OCI-LY3 (cell line): Measurements from ENCODE around the gene ZMIZ1.

Source experiments
- H2AFZ ChIP-seq: fragments of 200-600, 300-600 bp; shearing (Covaris generic); 2 replicates; pipeline ENCODE4 v1.6.0; 2014; ENCODE audit warnings: antibody characterized with exemption, low read depth, low read length
- H3K27ac ChIP-seq: fragments of 200-600, 300-600 bp; sonication (generic); 2 replicates; pipeline ENCODE4 v1.5.1; 2014; ENCODE audit warnings: mild to moderate bottlenecking, low read length, moderate library complexity, mixed read lengths
- H3K27me3 ChIP-seq: fragments of 200-600, 300-600 bp; sonication (generic); 2 replicates; pipeline ENCODE4 v1.6.1; 2014; ENCODE audit warnings: low read depth, low read length, mixed read lengths
- H3K36me3 ChIP-seq: fragments of 200-600, 300-600 bp; sonication (generic); replicated peaks from 2 replicates; pipeline ENCODE3; 2014; ENCODE audit warnings: low read depth, low read length, mixed read lengths
- H3K4me1 ChIP-seq: fragments of 300-600, 200-600 bp; sonication (generic); 2 replicates; pipeline ENCODE4 v1.6.1; 2014; ENCODE audit warnings: low read length, mixed read lengths
- H3K4me2 ChIP-seq: fragments of 200-600, 300-600 bp; sonication (generic); 2 replicates; pipeline ENCODE4 v1.6.1; 2014; ENCODE audit warnings: low read length, mixed read lengths
- H3K4me3 ChIP-seq: fragments of 300-600, 200-600 bp; sonication (generic); 2 replicates; pipeline ENCODE4 v1.5.1; 2014; ENCODE audit warnings: antibody characterized with exemption, mild to moderate bottlenecking, low read length, moderate library complexity
- H3K79me2 ChIP-seq: fragments of 300-600, 200-600 bp; shearing (Covaris generic); 2 replicates; pipeline ENCODE4 v1.6.1; 2014; ENCODE audit warnings: mild to moderate bottlenecking, low read length, mixed read lengths
- H3K9ac ChIP-seq: fragments of 300-600, 200-600 bp; shearing (Covaris generic); 2 replicates; pipeline ENCODE4 v1.6.0; 2014; ENCODE audit warnings: mild to moderate bottlenecking, low read length, moderate library complexity
- H3K9me3 ChIP-seq: fragments of 200-600, 300-600 bp; shearing (Covaris generic); 2 replicates; pipeline ENCODE4 v1.6.1; 2014; ENCODE audit warnings: low read length, mixed read lengths; ENCODE audit not compliant: insufficient read depth
- H4K20me1 ChIP-seq: fragments of 200-600, 300-600 bp; sonication (generic); 2 replicates; pipeline ENCODE4 v1.6.1; 2016; ENCODE audit warnings: low read length, mixed read lengths; ENCODE audit not compliant: insufficient read depth
- EZH2phosphoT487 ChIP-seq: fragments of 200-600 bp; shearing (Covaris generic); IDR thresholded peaks from 2 replicates; pipeline ENCODE4 v1.6.1; 2018; ENCODE audit warnings: antibody characterized with exemption, mixed run types, low read depth
- TF ChIP-seq, protein P1 (sequence below): fragments of 200-600, 300-600 bp; sonication (generic); IDR thresholded peaks from 2 replicates; pipeline ENCODE4 v1.5.1; 2014; ENCODE audit warnings: antibody characterized with exemption, low read length, low read depth

Gene ZMIZ1

DNA sequence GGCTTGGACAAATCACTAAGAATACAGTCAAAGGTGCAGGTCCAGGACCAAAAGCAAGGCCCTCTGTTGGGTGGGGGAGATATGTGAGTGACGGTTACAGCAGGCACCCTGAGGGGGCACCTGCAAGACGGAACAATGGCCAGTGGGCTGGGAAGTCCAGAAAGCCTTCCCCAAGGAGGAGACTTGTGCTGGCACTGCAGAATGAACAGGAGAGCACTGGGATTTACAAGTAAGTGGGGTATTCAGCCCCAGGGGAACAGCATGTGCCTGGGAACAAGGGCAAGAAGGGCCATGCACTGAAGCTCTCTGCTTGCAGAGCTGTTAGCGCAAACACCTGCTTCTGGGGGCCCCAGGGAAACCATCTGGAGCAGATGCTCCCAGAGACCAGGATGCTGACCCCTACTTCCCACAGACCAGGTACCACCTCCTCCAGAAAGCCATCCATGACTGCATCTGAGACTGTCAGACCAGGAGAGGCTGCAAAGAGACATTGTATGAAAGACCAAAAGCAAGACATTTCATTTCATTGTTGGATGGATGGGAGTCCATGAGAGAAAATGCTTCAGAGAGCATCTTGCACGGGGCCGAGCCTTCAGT, 24.6 kb upstream of the ZMIZ1 start:
- H2AFZ ChIP-seq = no peak overlapping the region
- H3K36me3 ChIP-seq = no peaks in the 10 kb centered on the region
- H4K20me1 ChIP-seq = no peaks in the 10 kb centered on the region
- no peaks in the 10 kb centered on the region for H3K4me1 ChIP-seq
- no peak overlapping the region for H3K9ac ChIP-seq
- H3K4me2 ChIP-seq = no peak overlapping the region
- H3K79me2 ChIP-seq = no peaks in the 10 kb centered on the region
- no peak overlapping the region for H3K4me3 ChIP-seq
- peaks cover 31% of the 10 kb centered on the region for H3K27me3 ChIP-seq
- no peaks in the 10 kb centered on the region for H3K9me3 ChIP-seq
- H3K27ac ChIP-seq = no peak overlapping the region
- TF ChIP-seq, protein P1, sequence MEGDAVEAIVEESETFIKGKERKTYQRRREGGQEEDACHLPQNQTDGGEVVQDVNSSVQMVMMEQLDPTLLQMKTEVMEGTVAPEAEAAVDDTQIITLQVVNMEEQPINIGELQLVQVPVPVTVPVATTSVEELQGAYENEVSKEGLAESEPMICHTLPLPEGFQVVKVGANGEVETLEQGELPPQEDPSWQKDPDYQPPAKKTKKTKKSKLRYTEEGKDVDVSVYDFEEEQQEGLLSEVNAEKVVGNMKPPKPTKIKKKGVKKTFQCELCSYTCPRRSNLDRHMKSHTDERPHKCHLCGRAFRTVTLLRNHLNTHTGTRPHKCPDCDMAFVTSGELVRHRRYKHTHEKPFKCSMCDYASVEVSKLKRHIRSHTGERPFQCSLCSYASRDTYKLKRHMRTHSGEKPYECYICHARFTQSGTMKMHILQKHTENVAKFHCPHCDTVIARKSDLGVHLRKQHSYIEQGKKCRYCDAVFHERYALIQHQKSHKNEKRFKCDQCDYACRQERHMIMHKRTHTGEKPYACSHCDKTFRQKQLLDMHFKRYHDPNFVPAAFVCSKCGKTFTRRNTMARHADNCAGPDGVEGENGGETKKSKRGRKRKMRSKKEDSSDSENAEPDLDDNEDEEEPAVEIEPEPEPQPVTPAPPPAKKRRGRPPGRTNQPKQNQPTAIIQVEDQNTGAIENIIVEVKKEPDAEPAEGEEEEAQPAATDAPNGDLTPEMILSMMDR = no peak
- no peak for TF ChIP-seq EZH2phosphoT487

DNA sequence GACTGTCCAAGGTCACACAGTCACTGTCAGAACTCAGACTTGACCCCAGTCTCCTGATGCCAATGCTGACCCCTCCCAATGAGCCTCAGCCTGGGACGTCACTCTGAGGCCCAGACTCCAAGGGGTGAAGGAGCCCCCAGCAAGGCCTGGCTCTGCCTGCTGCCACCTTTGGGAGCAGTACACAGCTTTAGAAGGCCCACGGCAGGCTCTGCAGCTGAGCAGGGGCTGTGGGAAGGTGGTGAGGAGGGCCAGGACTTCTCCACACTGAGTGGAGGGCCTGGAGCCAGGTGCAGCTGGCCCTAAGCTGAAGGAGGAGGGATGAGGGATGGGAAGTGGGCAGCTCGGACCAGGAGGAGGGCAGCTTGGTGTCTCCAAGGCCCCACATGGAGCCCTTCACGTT, 23.9 kb upstream of the ZMIZ1 start:
- H3K79me2 ChIP-seq = no peaks in the 10 kb centered on the region
- no peak overlapping the region for H2AFZ ChIP-seq
- no peak overlapping the region for H3K4me3 ChIP-seq
- TF ChIP-seq, protein P1 = no peak
- no peak for TF ChIP-seq EZH2phosphoT487
- no peaks in the 10 kb centered on the region for H3K36me3 ChIP-seq
- no peaks in the 10 kb centered on the region for H4K20me1 ChIP-seq
- H3K27me3 ChIP-seq = peaks cover 31% of the 10 kb centered on the region
- H3K9ac ChIP-seq = no peak overlapping the region
- H3K4me2 ChIP-seq = no peak overlapping the region
- no peaks in the 10 kb centered on the region for H3K9me3 ChIP-seq
- no peaks in the 10 kb centered on the region for H3K4me1 ChIP-seq
- H3K27ac ChIP-seq = no peak overlapping the region

DNA sequence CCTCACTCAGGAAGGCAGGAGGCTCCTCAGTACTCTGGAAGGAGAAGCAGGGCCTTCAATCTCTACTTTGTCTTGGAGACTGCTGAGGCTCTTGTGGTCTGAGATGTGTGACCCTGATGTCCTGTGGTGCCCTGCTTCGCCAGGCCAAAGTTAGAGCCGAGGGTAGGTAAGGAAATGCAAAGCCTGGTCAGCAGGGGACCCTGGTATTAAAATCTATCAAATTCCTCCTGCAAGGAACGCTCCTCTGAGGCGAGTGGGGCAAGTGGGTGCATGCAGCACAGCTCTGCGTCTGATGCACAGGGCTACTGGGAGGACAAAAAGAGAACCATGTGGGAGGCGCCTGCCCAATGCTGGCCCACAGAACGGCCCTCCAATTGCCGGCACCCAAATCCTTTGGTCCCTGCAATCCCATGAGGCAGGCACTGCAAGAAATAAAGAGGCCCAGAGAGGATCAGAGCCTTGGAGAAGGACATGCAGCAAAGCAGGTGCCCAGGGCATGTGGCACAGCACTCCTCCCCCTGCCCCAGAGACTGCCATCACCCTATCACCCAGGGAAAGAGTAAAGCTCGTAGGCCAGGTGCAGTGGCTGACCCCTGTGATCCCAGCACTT, 23.1 kb upstream of the ZMIZ1 start:
- Histone ChIP-seq H3K36me3 (no peaks in the 10 kb centered on the region), H3K9ac (no peak overlapping the region), H3K4me1 (no peaks in the 10 kb centered on the region), H3K4me3 (no peak overlapping the region), H3K79me2 (no peaks in the 10 kb centered on the region), H4K20me1 (no peaks in the 10 kb centered on the region), H3K27me3 (peaks cover 30% of the 10 kb centered on the region), H3K9me3 (no peaks in the 10 kb centered on the region), H3K4me2 (no peak overlapping the region), H3K27ac (no peak overlapping the region), H2AFZ (no peak overlapping the region)
- TF ChIP-seq EZH2phosphoT487 = no peak
- TF ChIP-seq, protein P1 = no peak

DNA sequence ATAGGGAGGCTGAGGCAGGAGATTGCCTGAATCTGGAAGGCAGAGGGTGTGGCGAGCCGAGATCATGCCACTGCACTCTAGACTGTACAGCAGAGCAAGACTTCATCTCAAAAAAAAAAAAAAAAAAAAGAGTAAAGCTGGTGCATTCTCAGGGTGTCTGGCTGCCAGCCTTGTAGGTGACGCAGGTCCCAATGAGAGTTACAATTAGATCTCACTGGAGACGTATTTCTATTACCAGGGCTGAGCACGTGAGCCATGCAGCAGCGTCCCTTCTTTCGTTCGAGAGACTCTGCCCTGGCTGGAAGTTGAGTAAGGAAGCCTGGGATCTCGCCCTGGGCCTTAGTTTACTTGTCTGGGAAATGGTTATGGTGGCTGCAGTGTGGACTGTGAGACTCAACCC, 22.4 kb upstream of the ZMIZ1 start:
- no peaks in the 10 kb centered on the region for H4K20me1 ChIP-seq
- H3K9ac ChIP-seq = no peak overlapping the region
- no peak overlapping the region for H3K4me2 ChIP-seq
- H3K79me2 ChIP-seq = no peaks in the 10 kb centered on the region
- H3K9me3 ChIP-seq = no peaks in the 10 kb centered on the region
- H3K4me3 ChIP-seq = no peak overlapping the region
- no peak overlapping the region for H3K27ac ChIP-seq
- no peaks in the 10 kb centered on the region for H3K4me1 ChIP-seq
- TF ChIP-seq EZH2phosphoT487 = no peak
- TF ChIP-seq, protein P1 = no peak
- no peaks in the 10 kb centered on the region for H3K36me3 ChIP-seq
- peaks cover 24% of the 10 kb centered on the region for H3K27me3 ChIP-seq
- H2AFZ ChIP-seq = no peak overlapping the region
